ENCODE measurements around the gene MLC1. TPM values are rescaled to one million over a fixed set of nuclear protein-coding genes. Genes with fewer than 3 reads are reported as not detected.

MLC1 gene
- total RNA-seq, 2 donors from 2014 or later = 0.17 TPM; not detected in 1

GRCh38 chr22:50115693-50116092 lies 30.5 kb upstream of the MLC1 start:
- Mint-ChIP-seq H3K27me3 (ENCODE audit: low read depth) (peaks cover 9% of the 10 kb centered on the region), H3K27ac (no peak overlapping the region), H3K9me3 (no peaks in the 10 kb centered on the region), H3K36me3 (ENCODE audit: insufficient read depth in 2 of 2) (no peaks in the 10 kb centered on the region), H3K4me3 (no peak overlapping the region), H3K4me1 (ENCODE audit: low read depth) (peaks cover 22% of the 10 kb centered on the region)
- ATAC-seq (replicated peaks in 1 of 2) (no peak), DNase-seq (no peak)

GRCh38 chr22:50114221-50115021 lies 29.2 kb upstream of the MLC1 start:
- peaks cover 9% of the 10 kb centered on the region for H3K27me3 Mint-ChIP-seq (ENCODE audit: low read depth)
- no peak overlapping the region for H3K27ac Mint-ChIP-seq
- no peaks in the 10 kb centered on the region for H3K36me3 Mint-ChIP-seq (ENCODE audit: insufficient read depth in 2 of 2)
- no peak overlapping the region for H3K4me3 Mint-ChIP-seq
- ATAC-seq (replicated peaks in 1 of 2) = no peak
- no peak for DNase-seq
- H3K9me3 Mint-ChIP-seq = no peaks in the 10 kb centered on the region
- peaks cover 22% of the 10 kb centered on the region for H3K4me1 Mint-ChIP-seq (ENCODE audit: low read depth)

- peak; percentile 49 to 51 for DNase-seq
- no peaks in the 10 kb centered on the region for H3K9me3 Mint-ChIP-seq
- peaks cover 22% of the 10 kb centered on the region for H3K4me1 Mint-ChIP-seq (ENCODE audit: low read depth)
- H3K27ac Mint-ChIP-seq = peak overlapping the region; percentile 30
- H3K36me3 Mint-ChIP-seq (ENCODE audit: insufficient read depth in 2 of 2) = no peaks in the 10 kb centered on the region
- ATAC-seq (replicated peaks in 1 of 2) = peak; percentile 82 to 88
- H3K4me3 Mint-ChIP-seq = peak overlapping the region; percentile 48 to 63
- H3K27me3 Mint-ChIP-seq (ENCODE audit: low read depth) = peaks cover 9% of the 10 kb centered on the region
Measured at GRCh38 chr22:50112151-50113118, 27.2 kb upstream of the MLC1 start.

GRCh38 chr22:50111056-50111455 lies 25.8 kb upstream of the MLC1 start:
- ATAC-seq (replicated peaks in 1 of 2) = no peak
- Mint-ChIP-seq H3K4me3 (peak overlapping the region in 1 of 2 donors; percentile 15), H3K27ac (no peak overlapping the region), H3K27me3 (ENCODE audit: low read depth) (peaks cover 9% of the 10 kb centered on the region), H3K4me1 (ENCODE audit: low read depth) (peaks cover 23% of the 10 kb centered on the region), H3K36me3 (ENCODE audit: insufficient read depth in 2 of 2) (no peaks in the 10 kb centered on the region), H3K9me3 (no peaks in the 10 kb centered on the region)
- DNase-seq = no peak

GRCh38 chr22:50107529-50107928 lies 22.3 kb upstream of the MLC1 start:
- Mint-ChIP-seq H3K36me3 (ENCODE audit: insufficient read depth in 2 of 2) (no peaks in the 10 kb centered on the region), H3K9me3 (no peaks in the 10 kb centered on the region), H3K4me3 (no peak overlapping the region), H3K27ac (no peak overlapping the region), H3K27me3 (ENCODE audit: low read depth) (peaks cover 2% of the 10 kb centered on the region), H3K4me1 (ENCODE audit: low read depth) (peaks cover 31% of the 10 kb centered on the region)
- ATAC-seq (replicated peaks in 1 of 2) (no peak), DNase-seq (no peak)

GRCh38 chr22:50105208-50106100 lies 20.2 kb upstream of the MLC1 start:
- Mint-ChIP-seq H3K36me3 (ENCODE audit: insufficient read depth in 2 of 2) (no peaks in the 10 kb centered on the region), H3K4me3 (peak overlapping the region; percentile 59), H3K4me1 (ENCODE audit: low read depth) (peaks cover 20% of the 10 kb centered on the region), H3K27me3 (ENCODE audit: low read depth) (no peaks in the 10 kb centered on the region), H3K9me3 (no peaks in the 10 kb centered on the region), H3K27ac (peak overlapping the region; percentile 1)
- peak; percentile 67 to 81 for ATAC-seq (replicated peaks in 1 of 2)
- DNase-seq = peak; percentile 10 to 22

GRCh38 chr22:50104141-50104544 lies 18.9 kb upstream of the MLC1 start:
- no peaks in the 10 kb centered on the region for H3K27me3 Mint-ChIP-seq (ENCODE audit: low read depth)
- DNase-seq (no peak), ATAC-seq (replicated peaks in 1 of 2) (no peak)
- no peaks in the 10 kb centered on the region for H3K36me3 Mint-ChIP-seq (ENCODE audit: insufficient read depth in 2 of 2)
- H3K4me1 Mint-ChIP-seq (ENCODE audit: low read depth) = peaks cover 20% of the 10 kb centered on the region
- no peak overlapping the region for H3K4me3 Mint-ChIP-seq
- no peaks in the 10 kb centered on the region for H3K9me3 Mint-ChIP-seq
- no peak overlapping the region for H3K27ac Mint-ChIP-seq

GRCh38 chr22:50102946-50103345 lies 17.7 kb upstream of the MLC1 start:
- H3K27ac Mint-ChIP-seq = no peak overlapping the region
- no peak for DNase-seq
- ATAC-seq (replicated peaks in 1 of 2) = peak in 1 of 2 donors; percentile 50

GRCh38 chr22:50101870-50102565 lies 16.8 kb upstream of the MLC1 start:
- DNase-seq (no peak), ATAC-seq (replicated peaks in 1 of 2) (no peak)
- Mint-ChIP-seq H3K27me3 (ENCODE audit: low read depth) (peaks cover 12% of the 10 kb centered on the region), H3K9me3 (no peaks in the 10 kb centered on the region), H3K4me1 (ENCODE audit: low read depth) (peaks cover 20% of the 10 kb centered on the region), H3K36me3 (ENCODE audit: insufficient read depth in 2 of 2) (no peaks in the 10 kb centered on the region), H3K27ac (no peak overlapping the region), H3K4me3 (no peak overlapping the region)

More at GRCh38 chr22:50102946-50103345, 17.7 kb upstream of the MLC1 start:
- Mint-ChIP-seq H3K36me3 (ENCODE audit: insufficient read depth in 2 of 2) (no peaks in the 10 kb centered on the region), H3K9me3 (no peaks in the 10 kb centered on the region), H3K4me3 (no peak overlapping the region), H3K27me3 (ENCODE audit: low read depth) (peaks cover 6% of the 10 kb centered on the region), H3K4me1 (ENCODE audit: low read depth) (peaks cover 20% of the 10 kb centered on the region)

GRCh38 chr22:50098052-50098451 lies 12.8 kb upstream of the MLC1 start:
- H3K4me1 Mint-ChIP-seq (ENCODE audit: low read depth) = peaks cover 6% of the 10 kb centered on the region
- no peak overlapping the region for H3K4me3 Mint-ChIP-seq
- no peak overlapping the region for H3K27ac Mint-ChIP-seq
- no peaks in the 10 kb centered on the region for H3K36me3 Mint-ChIP-seq (ENCODE audit: insufficient read depth in 2 of 2)
- peaks cover 13% of the 10 kb centered on the region for H3K27me3 Mint-ChIP-seq (ENCODE audit: low read depth)
- DNase-seq (no peak), ATAC-seq (replicated peaks in 1 of 2) (no peak)
- no peaks in the 10 kb centered on the region for H3K9me3 Mint-ChIP-seq

- no peak overlapping the region for H3K27ac Mint-ChIP-seq
- ATAC-seq (replicated peaks in 1 of 2) = no peak
- H3K4me1 Mint-ChIP-seq (ENCODE audit: low read depth) = no peaks in the 10 kb centered on the region
- peaks cover 17% of the 10 kb centered on the region for H3K27me3 Mint-ChIP-seq (ENCODE audit: low read depth)
- peaks cover 2 to 7% of the 10 kb centered on the region in 2 donors for H3K9me3 Mint-ChIP-seq
- H3K4me3 Mint-ChIP-seq = no peak overlapping the region
- peaks cover 1 to 2% of the 10 kb centered on the region in 2 donors for H3K36me3 Mint-ChIP-seq (ENCODE audit: insufficient read depth in 2 of 2)
- no peak for DNase-seq
Measured at GRCh38 chr22:50092342-50092741, 7.1 kb upstream of the MLC1 start.

All from activated T-cell treated with anti-CD3 and anti-CD28 coated beads, Interleukin-2, amount 50 U/mL, for 72 hours (primary cell).